ENCODE data around the gene AKR1C3. TPM values are rescaled to one million over a fixed set of nuclear protein-coding genes. Genes with fewer than 3 reads are reported as not detected.
A peak's percentile ranks its signal among the peaks of the same experiment; 100 is the strongest.
"Not testable (repeated sequence)": the region's sequence is repeated elsewhere in the genome, so short reads cannot be mapped to it uniquely, and the experiment has no call there.

Gene AKR1C3
- total RNA-seq (2014; rRNA removed; shearing (Covaris generic)), result 5.1 and 11.0 TPM in 2 replicates
- polyA plus RNA-seq (2015; cell fraction: cytosol; rRNA removed), result 5.1 and 5.3 TPM in 2 replicates
- polyA plus RNA-seq (2015; cell fraction: nucleus; rRNA removed), result 6.9 and 9.5 TPM in 2 replicates

DNA sequence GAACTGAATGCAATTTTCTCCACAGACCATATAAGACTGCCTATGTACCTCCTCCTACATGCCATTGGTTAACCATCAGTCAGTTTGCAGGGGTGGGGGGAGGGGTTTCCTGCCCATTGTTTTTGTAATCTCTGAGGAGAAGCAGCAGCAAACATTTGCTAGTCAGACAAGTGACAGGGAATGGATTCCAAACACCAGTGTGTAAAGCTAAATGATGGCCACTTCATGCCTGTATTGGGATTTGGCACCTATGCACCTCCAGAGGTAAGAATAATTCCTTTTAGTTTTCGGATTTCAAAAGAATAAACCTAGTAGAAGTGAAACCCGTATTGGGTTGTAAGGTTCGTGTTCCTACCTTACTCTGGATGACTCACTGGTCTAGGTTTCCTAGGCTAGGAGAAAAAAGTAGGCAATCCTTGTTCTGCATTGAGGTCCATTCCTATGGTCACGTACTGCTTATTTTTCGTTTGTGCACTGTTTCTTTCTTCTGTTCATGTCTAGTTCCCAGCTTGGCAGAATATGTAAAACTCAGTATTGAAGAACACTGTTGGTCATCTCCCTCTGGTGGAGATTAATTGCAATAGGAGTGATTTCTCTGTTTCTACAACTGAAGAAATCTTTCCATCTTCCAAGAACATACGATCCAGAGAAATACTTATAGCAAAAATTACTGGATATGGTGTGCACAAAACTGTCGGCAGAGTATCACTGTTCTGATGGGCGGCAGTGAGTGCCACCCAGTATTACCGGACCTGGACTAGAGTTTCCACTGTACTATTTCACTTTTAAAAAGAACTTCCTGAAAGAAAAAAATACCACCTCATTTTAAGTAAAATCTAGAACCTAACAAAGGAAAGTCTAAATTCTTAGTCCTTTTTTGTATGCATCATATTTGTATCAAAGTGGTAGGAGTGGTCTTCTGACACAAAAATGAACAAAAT, at the start of gene AKR1C3:
TSS of gene AKR1C3 (plus strand) at position 150 of the 941 bp plus-strand sequence. CDS start at position 181, 31 bp downstream.
- peak; percentile 74 for DNase-seq (ENCODE audit: low read depth)

DNA sequence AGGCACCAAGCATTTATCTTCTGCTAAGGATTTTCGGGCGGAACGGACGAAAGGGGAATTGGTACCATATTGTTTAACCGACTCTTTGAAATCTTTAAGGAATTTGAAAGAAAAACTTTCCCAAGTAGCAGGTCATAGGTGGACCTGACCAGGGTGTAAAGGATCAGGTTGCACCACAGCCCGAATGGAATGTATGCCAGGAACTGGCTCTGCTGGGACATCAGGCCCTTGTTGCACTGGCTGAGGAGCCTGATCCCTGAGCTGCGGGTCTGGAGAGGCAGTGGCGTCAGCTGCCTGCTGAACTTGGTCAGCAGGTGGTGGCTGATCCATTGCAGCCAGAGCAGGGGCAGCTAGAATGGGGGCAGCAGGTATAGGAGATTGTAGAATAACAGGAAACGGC, 49.1 kb upstream of the AKR1C3 start:
- DNase-seq (ENCODE audit: low read depth), result no peak

- DNase-seq (ENCODE audit: low read depth), result no peak
Observed at GRCh38 chr10:5046410-5046809, 47.8 kb upstream of the AKR1C3 start.

DNA sequence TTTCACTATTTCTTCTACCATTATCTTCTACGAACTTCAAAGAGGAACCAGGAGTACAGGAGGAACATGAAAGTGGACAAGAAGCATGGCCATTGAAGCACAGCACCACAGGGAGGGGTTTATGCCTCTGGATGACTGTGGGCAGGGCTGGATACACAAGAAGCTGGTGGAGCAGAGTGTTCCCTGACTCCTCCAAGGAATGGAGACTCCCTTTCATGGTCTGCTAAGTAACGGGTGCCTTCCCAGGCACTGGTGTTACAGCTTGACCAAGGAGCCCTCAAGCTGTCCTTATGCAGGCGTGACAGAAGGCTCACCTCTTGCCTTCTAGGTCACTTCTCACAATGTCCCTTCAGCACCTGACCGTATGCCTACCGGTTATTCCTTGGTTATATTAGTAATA, 47.2 kb upstream of the AKR1C3 start:
- DNase-seq (ENCODE audit: low read depth), result not testable (repeated sequence)

DNA sequence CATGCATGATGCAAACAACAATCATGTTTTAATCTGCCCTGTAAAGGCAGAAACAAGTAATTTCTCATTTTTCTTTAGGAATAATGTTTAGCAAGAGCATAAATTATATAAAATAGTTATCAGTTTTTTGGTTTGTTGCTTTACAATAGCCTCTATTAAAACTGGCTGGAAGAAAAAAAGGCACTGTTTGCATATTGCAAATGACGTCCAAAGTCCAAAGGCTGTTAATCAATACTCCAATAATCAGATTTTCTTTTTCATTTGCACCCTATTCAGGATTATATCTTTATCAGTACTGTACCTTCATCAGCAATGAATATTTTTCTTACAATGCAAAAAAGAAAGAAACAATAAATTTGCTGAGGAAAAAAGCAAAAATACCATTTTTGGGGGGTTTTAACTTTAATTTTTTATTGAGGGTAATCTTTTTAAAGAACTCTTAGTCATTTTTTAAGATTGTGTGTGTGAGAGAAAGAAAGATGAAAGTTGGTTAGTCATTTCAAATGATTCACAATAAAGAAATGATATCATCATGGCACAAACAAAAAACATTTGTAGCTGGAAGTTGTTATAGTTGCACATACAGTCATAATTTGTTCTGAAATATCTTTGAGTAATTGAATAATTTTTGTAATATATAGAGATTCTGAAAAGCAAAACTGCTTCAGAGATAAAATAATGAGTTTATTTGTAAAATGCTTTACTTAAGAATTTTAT, 46.1 kb upstream of the AKR1C3 start:
- DNase-seq (ENCODE audit: low read depth), result peak; percentile 11

GRCh38 chr10:5052951-5053500, 41.2 kb upstream of the AKR1C3 start:
- DNase-seq (ENCODE audit: low read depth), result not testable (repeated sequence)

DNA sequence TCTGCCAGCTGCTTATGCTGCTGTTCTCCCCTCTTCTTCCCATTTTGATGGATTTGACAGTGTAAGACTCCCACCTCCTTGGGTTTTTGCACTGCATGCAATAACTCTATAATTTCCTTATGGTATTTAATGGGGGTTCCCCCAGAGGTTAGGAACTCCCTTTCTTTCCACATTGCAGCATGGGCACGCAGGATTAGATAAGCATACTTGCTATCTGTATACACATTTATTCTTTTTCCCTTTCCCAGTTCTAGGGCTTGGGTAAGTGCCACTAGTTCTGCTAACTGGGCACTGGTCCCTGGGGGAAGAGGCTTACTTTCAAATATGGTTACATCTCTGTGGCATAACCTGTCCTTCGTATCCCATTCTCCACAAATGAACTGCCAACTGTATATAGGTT, 39.4 kb upstream of the AKR1C3 start:
- not testable (repeated sequence) for DNase-seq (ENCODE audit: low read depth)

DNA sequence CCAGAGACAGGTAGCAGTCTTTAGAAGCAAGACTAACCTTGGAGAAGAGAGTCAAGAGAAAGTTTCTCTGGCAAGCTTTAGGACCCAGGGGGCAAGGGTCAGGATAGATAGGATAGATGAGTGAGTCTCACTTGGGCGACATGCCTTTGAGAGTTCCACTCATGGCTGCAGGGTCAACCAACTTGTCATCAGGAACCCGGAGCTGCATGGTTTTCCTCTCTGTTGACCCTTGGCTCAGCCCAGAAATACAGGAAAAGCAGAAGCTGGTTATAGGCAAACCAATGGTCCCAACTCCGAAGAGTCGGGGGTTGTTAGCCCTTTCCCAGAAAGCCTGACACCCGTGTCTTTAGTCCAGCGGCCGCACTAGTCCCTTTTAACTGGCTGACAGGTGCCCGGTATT, 34.9 kb upstream of the AKR1C3 start:
- DNase-seq (ENCODE audit: low read depth), result not testable (repeated sequence)

DNA sequence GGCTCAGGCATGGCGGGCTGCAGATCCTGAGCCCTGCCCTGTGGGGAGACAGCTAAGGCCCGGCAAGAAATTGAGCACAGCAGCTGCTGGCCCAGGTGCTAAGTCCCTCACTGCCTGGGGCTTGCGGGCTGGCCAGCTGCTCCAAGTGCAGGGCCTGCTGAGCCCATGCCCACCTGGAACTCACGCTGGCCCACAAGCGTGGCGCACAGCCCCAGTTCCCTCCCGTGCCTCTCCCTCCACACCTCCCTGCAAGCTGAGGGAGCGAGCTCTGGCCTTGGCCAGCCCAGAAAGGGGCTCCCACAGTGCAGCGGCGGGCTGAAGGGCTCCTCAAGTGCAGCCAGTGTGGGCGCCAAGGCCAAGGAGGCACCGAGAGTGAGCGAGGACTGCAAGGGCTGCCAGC, 33.4 kb upstream of the AKR1C3 start:
- not testable (repeated sequence) for DNase-seq (ENCODE audit: low read depth)

- no peak for DNase-seq (ENCODE audit: low read depth)
Observed at GRCh38 chr10:5064656-5065055, 29.6 kb upstream of the AKR1C3 start.

- no peak for DNase-seq (ENCODE audit: low read depth)
Observed at GRCh38 chr10:5068274-5068984, 25.8 kb upstream of the AKR1C3 start.

DNA sequence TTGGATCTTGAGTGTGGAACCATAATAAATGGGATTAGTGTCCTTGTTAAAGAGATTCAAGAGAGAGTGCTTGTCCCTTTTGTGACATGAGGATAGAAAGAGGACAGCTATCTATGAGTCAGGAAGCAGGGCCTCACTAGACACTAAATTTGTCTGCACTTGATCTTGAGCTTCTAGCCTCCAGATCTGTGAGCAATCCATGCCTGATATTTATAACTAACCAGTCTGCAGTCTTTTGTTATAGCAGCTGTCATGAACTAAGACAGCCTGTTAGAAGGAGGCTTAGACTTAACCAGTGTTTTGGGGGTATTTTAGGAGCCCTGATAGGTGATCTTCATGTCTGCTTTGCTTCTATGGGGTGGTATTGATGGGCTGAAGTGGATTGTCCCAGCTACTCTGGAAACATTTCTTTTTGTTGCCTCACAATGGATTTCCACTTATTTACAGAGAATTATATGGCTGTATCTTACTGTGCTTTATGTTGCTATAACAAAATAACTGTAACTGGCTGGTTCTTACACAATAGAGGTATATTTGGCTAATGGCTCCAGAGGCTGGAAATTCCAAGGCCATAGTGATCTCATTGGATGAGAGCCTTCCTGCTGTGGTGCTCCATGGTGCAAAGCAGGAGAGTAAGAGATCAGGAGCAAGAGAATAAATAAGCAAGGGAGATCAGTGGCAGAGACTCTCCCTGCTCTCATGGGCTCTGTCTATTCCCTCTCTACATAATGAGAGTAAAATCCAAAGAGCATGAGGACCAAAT, 23.4 kb upstream of the AKR1C3 start:
- DNase-seq (ENCODE audit: low read depth), result no peak

GRCh38 chr10:5071411-5072198, 22.6 kb upstream of the AKR1C3 start:
- DNase-seq (ENCODE audit: low read depth), result peak; percentile 34

DNA sequence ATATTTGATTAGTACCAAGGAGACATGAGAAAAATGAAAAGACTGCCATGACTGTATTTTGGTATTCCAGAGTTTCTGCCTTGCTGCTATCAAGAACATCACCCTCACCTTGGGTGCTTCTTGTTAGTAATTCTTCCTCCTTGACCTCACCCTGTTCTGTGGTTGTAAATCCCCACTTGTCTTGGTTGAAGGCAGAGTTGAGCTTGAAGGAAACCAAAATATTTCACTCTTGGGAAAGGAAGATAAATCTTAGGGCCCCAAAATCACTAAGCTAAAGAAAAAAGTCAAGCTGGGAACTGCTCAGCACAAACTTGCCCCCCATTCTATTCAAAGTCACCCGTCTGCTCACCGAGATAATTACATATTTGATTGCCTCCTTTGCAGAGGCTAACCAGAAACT, 20.6 kb upstream of the AKR1C3 start:
- DNase-seq (ENCODE audit: low read depth), result no peak

DNA sequence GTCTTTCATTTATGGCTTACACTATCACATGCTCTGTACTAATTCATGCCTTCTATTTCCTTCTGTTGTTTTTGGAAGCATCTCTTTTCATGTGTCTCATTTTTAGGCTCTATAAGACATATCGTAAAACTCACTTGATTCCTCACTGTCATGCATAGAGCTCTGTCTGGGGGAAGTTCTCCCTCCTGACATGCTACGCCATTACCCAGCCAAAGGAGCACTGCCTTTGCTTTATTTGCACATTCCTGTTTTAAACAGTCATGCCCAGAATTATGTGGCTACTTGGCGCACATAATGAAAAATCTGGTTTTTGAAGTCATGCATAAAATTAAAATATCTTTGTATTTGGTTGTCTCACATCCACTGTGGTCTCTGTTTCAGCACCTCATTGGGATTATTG, 17.6 kb upstream of the AKR1C3 start:
- no peak for DNase-seq (ENCODE audit: low read depth)

DNA sequence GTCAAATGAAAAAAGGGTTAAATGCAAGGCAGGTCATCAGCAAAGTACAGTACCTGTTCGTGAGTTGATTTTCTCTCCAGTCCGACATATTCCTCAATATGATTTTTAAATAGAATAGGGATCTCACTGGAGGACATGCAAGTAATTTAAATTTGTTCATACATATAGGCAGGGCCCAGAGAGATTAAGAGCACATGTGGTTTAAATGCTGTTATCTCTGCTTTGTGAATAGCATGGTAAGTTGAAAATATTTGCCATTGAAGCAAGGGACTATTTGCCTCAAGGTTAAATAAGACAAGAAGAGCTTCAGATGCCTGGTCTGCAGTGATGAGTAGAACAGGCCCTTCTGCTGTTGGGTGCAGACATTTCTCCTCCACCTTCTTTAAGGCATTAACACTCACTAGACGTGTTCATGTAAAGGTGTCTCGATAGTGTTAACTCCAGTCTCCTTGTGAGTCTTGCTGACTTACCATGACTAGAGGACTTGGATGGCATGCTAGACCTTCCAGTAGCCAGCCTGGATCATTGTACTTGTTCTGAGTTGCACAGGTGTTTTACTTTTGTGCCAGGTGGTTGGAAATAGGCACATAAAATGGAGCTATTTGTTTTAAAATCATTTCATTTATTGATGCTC, 15.6 kb upstream of the AKR1C3 start:
- no peak for DNase-seq (ENCODE audit: low read depth)

DNA sequence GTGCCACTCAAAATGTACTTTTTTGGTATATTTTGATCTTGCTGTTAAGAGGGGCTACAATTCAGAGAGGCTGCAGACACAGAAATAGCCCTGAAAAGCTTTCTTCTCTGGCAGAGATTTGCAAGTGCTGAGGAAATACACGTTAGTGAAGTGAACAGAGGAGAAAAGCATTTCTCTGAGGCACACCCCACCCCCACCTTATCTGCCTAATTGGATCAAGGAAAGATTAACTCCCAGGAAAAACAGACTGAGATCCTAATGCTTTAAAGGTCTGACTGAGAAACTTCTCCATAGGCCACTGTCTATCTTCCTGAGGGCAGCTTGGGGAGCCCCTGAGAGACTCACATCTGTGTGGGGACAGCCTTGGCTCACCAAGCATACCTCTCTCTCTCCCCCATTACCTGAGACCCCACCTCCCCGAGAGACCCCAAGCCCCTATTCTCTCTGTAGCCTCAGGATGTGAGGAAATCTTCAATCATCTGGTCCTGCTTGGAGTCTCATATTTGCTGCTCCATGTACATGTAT, 14.8 kb upstream of the AKR1C3 start:
- DNase-seq (ENCODE audit: low read depth), result no peak

GRCh38 chr10:5079836-5080235, 14.4 kb upstream of the AKR1C3 start:
- no peak for DNase-seq (ENCODE audit: low read depth)

- DNase-seq (ENCODE audit: low read depth), result no peak
Observed at GRCh38 chr10:5081091-5081490, 13.1 kb upstream of the AKR1C3 start.

Data from HT1080 (cell line).